Mucosa of rectum (tissue), 2 donors: ENCODE measurements around the gene DCAF17.

Experiments used
- H3K27ac ChIP-seq, 2 donors: one replicate each; pipeline ENCODE4 v1.7.0; 2013; ENCODE audit warnings: inconsistent platforms in 2 of 2, low read depth in 2 of 2, low read length in 2 of 2
- H3K27me3 ChIP-seq, 2 donors: one replicate each; pipeline ENCODE4 v1.7.0; 2013; ENCODE audit warnings: low read length in 2 of 2; ENCODE audit not compliant: control insufficient read depth in 2 of 2, insufficient read depth in 2 of 2
- H3K36me3 ChIP-seq, 2 donors: one replicate each; pipeline ENCODE4 v1.7.0; 2013; ENCODE audit warnings: low read length in 2 of 2; ENCODE audit not compliant: control insufficient read depth in 2 of 2, insufficient read depth in 2 of 2
- H3K4me1 ChIP-seq, 2 donors: one replicate each; pipeline ENCODE4 v1.7.0; 2013; ENCODE audit warnings: low read length in 2 of 2, mild to moderate bottlenecking in 1 of 2; ENCODE audit not compliant: control insufficient read depth in 2 of 2, insufficient read depth in 2 of 2
- H3K4me3 ChIP-seq, 2 donors: one replicate each; pipeline ENCODE4 v1.7.0; 2013; ENCODE audit warnings: low read length in 2 of 2
- H3K9ac ChIP-seq, 2 donors: one replicate each; pipeline ENCODE4 v1.7.0; 2013; ENCODE audit warnings: low read length in 2 of 2, low read depth in 1 of 2, mild to moderate bottlenecking in 1 of 2
- H3K9me3 ChIP-seq, 2 donors: one replicate each; pipeline ENCODE4 v1.7.0; 2013; ENCODE audit warnings: low read length in 2 of 2; ENCODE audit not compliant: control insufficient read depth in 2 of 2
- donor health status: healthy.
- donor health status: Normal muscosa, but diverticular disease.

The DCAF17 gene

DNA sequence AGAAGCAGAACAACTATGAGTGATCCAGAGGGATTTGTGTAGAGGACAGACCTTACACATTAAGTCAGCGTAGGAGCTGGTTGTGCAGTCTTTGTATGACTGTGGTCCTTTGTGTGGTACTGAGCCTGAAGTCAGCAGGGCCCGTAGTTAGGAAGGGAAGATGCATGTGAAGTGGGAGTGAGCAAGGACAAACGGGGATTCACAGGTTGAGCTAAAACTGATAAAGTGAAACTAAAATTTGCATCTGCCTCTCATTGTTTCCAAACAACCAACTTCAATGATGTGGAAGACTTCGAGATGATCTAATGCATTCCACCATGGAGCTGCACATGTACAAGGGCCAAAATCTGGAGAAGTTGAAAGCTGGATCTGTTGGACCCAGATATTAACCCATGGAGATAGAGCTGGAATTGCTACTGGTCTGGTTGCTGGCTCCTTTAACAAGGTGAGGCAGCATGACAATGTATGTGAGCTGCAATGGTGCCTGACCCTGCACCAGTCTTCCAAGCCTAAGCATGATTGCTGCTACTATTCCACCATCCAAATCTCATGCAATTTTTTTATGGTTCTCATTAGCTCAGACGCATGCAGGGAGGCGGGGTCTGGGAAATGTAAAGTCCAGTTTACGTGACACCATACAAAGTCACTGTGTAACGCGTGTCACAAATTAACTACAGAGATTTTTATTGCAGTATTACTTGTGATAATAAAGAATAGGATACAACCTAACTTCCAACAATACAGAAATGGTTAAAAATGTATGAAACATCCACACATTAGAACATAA is 76.1 kb downstream of the DCAF17 start:
- Histone ChIP-seq H3K4me3 (no peak overlapping the region), H3K4me1 (no peaks in the 10 kb centered on the region), H3K9ac (no peak overlapping the region), H3K36me3 (no peaks in the 10 kb centered on the region), H3K27ac (no peak overlapping the region), H3K9me3 (no peaks in the 10 kb centered on the region), H3K27me3 (no peaks in the 10 kb centered on the region)

DNA sequence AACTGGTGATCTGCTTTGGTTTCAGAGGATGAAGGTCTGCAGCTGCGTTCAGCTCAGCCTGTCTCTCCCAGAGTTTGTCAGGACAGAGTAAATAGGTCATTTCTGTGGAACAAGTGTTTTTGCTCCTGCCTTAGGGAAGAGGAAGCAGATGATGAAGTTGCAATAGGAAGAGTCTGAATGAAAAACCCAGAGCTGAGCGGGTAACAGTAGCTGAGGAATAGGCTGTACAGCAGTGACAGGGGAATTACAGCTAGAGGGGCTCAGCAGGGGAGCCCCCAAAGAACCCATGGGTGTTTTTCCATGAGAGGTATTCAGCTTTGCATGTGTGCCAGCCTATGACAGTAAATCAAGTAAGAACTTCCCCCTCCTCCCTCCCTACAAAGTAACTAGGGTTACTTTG is 78.0 kb downstream of the DCAF17 start:
- Histone ChIP-seq H3K36me3 (no peaks in the 10 kb centered on the region), H3K27me3 (no peaks in the 10 kb centered on the region), H3K9ac (no peak overlapping the region), H3K9me3 (no peaks in the 10 kb centered on the region), H3K4me3 (no peak overlapping the region), H3K27ac (no peak overlapping the region), H3K4me1 (no peaks in the 10 kb centered on the region)

DNA sequence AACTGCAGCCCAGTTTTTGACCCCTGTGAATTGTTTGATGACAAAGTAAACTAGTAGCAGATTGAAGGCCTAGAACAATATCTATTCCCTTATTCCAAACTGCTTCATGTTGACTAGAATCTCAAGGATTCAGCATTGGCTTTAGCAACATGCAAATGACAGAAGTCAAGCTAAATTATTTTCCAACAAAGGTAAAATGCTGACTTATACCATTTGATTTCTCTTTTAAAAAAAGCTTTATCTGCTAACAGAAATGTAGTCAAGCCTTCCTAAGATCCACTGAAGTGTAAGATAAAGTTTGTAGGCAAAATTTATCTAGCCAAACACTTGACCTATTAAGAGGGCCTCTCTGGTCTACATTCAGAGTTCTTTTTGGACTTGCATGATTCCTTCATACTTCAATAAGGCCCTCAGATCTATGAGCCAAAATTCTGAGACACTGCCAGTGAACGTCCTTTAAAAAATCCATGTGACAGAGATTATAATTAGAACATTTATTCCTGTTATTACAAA is 78.7 kb downstream of the DCAF17 start:
- Histone ChIP-seq H3K27me3 (no peaks in the 10 kb centered on the region), H3K4me3 (no peak overlapping the region), H3K9ac (no peak overlapping the region), H3K4me1 (no peaks in the 10 kb centered on the region), H3K27ac (no peak overlapping the region), H3K9me3 (no peaks in the 10 kb centered on the region), H3K36me3 (no peaks in the 10 kb centered on the region)

DNA sequence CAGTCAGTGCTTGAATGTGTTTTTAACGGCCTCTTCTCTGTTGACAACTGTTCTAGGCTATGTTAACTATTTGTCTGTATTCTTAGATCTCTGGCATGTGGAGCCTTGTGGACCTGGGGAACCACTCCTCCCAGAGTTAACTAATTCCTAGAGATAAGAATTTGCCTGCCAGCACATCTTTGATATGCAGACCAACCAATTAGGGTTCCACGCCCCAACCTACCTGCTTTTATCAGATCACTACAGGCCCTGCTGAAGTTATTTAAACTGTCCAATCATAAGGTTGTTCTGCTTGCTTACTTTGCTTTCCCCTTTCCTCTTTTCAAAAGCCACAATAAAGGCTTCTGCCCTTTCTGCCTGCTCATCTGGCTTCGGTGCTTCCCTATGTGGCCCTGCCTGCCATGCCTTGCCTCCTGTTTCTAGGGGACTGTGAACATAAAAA is 79.7 kb downstream of the DCAF17 start:
- Histone ChIP-seq H3K27me3 (no peaks in the 10 kb centered on the region), H3K27ac (no peak overlapping the region), H3K4me1 (no peaks in the 10 kb centered on the region), H3K4me3 (no peak overlapping the region), H3K36me3 (no peaks in the 10 kb centered on the region), H3K9ac (no peak overlapping the region), H3K9me3 (no peaks in the 10 kb centered on the region)

DNA sequence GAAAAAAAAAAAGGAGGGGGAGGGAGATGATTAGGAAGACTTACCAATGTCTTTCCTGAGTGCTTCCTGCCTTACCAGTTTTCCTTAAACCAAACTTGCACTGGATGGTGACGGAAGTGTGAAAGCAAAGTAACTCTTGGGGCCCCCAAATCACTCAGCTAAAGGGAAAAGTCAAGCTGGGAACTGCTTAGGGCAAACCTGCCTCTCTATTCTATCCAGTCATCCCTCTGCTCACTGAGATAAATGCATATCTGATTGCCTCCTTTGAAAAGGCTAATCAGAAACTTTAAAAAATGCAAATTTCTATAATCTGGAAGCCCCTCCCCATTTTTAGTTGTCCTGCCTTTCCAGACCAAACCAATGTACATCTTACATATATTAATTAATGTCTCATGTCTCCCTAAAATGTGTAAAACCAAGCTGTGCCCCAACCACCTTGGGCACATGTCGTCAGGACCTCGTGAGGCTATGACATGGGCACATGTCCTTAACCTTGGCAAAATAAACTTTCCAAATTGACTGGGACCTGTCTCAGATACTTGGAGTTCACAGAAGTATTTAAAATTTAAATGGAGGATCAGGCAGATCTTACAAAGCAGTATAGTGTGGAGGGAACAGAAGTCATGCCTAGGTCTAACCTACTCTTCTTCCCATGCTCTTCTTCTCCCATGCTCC is 81.0 kb downstream of the DCAF17 start:
- Histone ChIP-seq H3K36me3 (no peaks in the 10 kb centered on the region), H3K4me3 (no peak overlapping the region), H3K27ac (no peak overlapping the region), H3K27me3 (no peaks in the 10 kb centered on the region), H3K9me3 (no peaks in the 10 kb centered on the region), H3K4me1 (no peaks in the 10 kb centered on the region), H3K9ac (no peak overlapping the region)

DNA sequence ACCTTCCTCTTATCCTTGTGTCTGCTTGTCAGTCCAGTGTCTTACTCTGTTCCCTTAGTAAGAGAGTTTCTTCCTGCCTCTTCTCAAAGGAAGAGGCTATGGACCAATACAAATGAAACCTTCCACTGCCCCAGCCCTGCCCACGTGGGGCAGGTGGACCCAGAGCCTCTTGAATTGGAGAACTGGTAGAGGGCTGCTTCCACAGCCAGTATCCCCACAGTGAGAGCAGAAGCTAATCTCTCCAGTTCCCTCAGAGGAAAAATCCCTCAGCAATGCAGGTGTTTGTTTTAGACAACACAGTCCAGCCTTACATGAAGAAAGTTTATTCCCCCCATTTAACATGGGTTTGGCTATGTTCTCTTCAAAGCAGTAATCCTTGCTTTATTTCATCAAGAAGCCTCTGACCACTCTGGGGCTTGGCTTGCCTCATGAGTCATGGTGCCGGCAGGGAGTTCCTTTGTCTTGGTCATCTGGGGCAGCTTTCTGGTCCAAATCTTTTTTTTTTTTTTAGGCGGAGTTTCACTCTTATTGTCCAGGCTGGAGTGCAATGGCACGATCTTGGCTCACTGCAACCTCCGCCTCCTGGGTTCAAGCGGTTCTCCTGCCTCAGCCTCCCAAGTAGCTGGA is 81.8 kb downstream of the DCAF17 start:
- Histone ChIP-seq H3K4me3 (no peak overlapping the region), H3K27me3 (no peaks in the 10 kb centered on the region), H3K9me3 (no peaks in the 10 kb centered on the region), H3K36me3 (no peaks in the 10 kb centered on the region), H3K4me1 (no peaks in the 10 kb centered on the region), H3K27ac (no peak overlapping the region), H3K9ac (no peak overlapping the region)

DNA sequence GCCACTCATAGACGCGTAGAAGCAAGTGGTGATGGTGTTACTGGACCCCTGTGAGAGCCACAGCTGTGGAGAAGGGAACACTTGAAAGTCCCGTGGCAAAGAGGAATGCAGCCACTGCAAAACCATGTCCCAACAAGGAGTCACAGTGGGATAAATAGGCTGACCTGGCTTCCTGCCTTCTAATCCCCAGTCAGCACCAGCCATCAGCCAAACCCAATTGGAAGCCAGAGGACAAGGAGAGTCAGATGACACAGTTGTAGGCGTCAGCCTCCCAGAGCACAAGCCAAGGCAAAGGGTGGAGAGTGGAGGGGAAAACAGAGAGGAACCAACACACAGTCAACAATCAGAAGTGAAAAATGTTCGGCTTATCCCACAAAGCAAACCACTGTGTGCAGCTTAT is 82.8 kb downstream of the DCAF17 start:
- Histone ChIP-seq H3K36me3 (no peaks in the 10 kb centered on the region), H3K9ac (no peak overlapping the region), H3K4me1 (peaks cover 0 to under 1% of the 10 kb centered on the region in 2 donors), H3K27me3 (no peaks in the 10 kb centered on the region), H3K9me3 (no peaks in the 10 kb centered on the region), H3K27ac (no peak overlapping the region), H3K4me3 (no peak overlapping the region)

DNA sequence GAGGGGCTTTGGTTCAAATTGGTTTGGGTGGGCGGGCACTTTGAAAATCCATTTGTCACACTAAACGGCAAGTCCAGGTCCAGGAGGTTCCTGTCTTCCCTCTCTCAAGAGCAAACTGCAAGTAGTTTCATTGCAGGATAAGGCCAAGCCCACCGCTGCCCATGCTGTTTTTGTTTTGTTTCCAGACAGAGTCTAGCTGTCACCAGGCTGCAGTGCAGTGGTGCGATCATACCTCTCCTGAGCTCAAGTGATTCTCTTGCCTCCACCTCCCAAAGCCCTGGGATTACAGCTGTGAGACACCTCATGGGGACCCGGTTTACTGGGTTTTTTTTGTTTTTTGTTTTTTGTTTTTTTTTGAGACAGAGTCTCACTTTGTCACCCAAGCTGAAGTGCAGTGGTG is 86.4 kb downstream of the DCAF17 start:
- H3K27ac ChIP-seq: no peak overlapping the region
- no peak overlapping the region for H3K9ac ChIP-seq
- no peaks in the 10 kb centered on the region for H3K36me3 ChIP-seq
- no peaks in the 10 kb centered on the region for H3K9me3 ChIP-seq
- no peak overlapping the region for H3K4me3 ChIP-seq
- no peaks in the 10 kb centered on the region for H3K27me3 ChIP-seq
- peaks cover 0 to 14% of the 10 kb centered on the region in 2 donors for H3K4me1 ChIP-seq

DNA sequence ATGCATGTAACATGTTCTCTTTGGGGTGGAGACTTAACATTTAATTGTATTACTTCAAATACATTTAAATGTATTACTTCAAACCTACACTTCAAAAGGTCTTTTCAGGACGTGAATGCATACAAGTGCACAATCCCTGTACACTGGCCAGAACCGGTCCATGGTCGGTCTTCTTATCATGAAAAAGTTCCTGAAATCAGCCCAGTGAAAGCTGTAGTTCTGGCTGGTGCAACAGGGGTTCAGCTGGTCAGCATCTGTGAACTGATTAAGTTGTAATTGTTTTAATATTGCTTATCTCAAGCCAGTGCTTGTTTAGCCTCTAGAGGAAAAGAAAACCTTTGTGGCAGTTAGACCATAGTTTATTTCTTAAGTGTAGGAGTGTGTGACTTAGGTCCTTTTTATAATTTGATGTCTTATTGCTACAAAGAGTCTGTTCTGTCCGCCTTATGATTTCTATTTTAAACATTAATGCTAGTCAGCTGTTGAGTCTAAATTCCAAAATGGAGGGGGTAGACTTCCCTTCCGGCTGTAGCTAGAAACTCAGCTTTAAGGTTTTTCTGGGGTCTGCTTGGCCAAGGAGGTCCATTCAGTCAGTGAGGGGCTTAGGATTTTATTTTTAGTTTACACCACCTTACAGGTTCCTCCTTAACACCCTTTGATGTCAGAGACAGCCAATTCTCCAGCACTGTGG is 87.5 kb downstream of the DCAF17 start:
- Histone ChIP-seq H3K4me3 (peak overlapping the region; percentile 81 to 90), H3K9me3 (no peaks in the 10 kb centered on the region), H3K9ac (peak overlapping the region in 1 of 2 donors; percentile 81), H3K36me3 (no peaks in the 10 kb centered on the region), H3K27ac (peak overlapping the region; percentile 44 to 82), H3K4me1 (peaks cover 0 to 14% of the 10 kb centered on the region in 2 donors), H3K27me3 (no peaks in the 10 kb centered on the region)
